NCI-H1436 treated with DMSO at 0.1 percent for 48 hours (cell line): ENCODE measurements around the gene NOLC1.
"Not testable (repeated sequence)": the region's sequence is repeated elsewhere in the genome, so short reads cannot be mapped to it uniquely, and the experiment has no call there.

ENCODE experiments used
- DNase-seq: peaks from one replicate; lab custom pipeline; 2025; lab: John Stamatoyannopoulos, UW

Gene NOLC1

DNA sequence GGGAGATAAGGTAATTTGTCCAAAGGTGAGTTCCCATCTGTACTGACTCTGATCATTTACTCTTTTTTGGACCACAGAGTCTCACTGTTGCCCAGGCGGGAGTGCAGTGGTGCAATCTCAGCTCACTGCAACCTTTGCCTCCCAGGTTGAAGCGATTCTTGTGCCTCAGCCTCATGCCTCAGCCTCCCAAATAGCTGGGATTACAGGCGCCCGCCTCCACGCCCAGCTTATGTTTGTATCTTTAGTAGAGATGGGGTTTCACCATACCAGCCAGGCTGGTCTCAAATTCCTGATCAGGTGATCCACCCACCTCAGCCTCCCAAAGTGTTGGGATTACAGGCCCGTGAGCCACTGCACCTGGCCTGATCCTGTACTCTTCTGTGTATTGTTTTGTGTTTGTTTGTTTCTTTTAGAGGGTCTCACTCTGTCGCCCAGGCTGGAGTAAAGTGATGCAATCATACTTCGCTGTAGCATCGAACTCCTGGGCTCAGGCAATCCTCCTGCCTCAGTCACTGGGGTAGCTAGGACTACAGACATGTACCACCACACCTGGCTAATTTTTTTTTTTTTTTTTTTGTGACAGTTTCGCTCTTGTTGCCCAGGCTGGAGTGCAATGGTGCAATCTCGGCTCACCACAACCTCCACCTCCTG, 2.4 kb downstream of the NOLC1 start:
- no peak for DNase-seq

GRCh38 chr10:102157224-102157623, 5.0 kb downstream of the NOLC1 start:
- DNase-seq: no peak

DNA sequence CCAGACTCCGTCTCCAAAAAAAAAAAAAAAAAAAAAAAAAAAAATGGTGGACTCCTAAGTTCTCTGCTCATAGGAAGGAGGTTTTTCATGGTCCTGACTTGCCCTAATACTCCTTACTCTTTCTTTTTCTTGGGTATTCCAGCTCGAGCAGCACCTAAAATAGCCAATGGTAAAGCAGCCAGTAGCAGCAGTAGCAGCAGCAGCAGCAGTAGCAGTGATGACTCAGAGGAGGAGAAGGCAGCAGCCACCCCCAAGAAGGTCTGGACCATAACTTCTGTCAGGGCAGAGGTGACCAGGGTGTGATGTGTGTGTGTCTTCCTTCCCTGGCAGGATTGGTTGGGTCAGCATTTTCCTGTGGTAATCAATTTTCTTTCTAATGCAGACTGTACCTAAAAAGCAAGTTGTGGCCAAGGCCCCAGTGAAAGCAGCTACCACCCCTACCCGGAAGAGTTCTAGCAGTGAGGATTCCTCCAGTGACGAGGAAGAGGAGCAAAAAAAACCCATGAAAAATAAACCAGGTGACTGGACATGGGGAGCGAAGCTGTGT, 6.9 kb downstream of the NOLC1 start:
- DNase-seq: no peak

DNA sequence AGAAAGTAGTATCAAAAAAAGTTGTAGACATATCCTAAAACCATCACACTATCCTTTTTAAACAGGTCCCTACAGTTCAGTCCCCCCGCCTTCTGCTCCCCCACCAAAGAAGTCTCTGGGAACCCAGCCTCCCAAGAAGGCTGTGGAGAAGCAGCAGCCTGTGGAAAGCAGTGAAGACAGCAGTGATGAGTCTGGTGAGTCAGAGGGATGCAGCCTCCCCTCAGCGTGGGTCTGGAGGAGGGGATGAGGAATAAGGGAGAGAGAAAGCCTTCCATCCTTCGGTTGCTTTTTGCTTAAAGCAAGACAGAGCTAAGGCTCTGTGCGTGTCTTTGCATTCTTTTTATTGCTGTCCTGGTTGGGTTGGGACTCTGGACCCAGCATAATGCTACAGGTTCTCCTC, 7.6 kb downstream of the NOLC1 start:
- no peak for DNase-seq

- DNase-seq: no peak
Observed at GRCh38 chr10:102163342-102163989, 11.3 kb downstream of the NOLC1 start.

DNA sequence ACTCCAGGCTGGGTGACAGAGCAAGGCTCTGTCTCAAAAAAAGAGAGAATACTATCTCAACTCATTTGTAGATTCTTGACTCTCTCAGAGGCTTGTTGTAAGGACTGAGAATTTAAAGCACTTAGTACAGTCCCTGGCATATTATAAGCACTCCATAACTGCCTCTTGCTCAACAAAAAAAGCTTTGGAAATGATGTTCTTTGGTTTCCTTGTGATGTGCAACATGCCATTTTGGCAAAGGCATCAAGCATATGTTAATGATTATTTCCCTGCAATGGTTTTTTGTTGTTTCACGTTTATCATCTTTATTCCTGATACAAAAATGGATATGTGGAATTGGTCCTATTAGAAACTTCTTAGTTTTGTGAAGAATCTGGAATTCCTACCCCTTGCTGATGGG, 15.7 kb downstream of the NOLC1 start:
- DNase-seq: no peak

DNA sequence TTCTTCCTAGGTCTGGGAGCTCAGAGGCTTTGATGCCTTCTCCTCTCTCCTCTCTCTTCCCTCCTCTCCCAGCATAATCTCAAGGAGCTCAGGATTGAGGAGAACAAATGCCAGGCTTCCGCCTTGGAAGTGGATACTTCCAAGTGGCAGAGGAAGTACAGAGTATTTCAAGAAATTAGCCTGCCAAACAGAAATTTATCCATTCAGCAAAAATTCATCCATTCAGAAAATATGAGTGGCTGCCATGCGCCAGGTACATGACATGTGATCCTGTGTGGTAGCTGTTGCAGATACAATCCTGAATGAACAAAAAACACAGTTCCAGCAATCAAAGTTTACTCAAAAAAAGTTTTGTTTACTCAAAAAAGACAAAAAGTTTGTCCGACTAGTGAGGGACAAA, 18.4 kb downstream of the NOLC1 start:
- no peak for DNase-seq

DNA sequence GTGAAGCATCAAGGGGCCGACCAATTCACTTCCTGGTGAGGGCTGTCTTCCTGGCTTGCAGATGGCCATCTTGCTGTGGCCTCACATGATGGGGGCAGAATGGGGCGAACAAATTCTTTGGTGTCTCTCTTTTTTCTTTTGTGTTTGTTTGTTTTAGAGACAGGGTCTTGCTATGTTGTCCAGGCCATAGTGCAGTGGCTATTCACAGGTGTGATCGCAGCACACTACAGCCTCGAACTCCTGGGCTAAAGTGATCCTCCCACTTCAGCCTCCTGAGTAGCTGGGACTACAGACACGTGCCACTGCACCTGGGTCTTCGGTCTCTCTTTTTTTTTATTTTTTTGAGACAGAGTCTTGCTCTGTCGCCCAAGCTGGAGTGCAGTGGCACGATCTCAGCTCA, 20.1 kb downstream of the NOLC1 start:
- no peak for DNase-seq

GRCh38 chr10:102175415-102175814, 23.2 kb downstream of the NOLC1 start:
- DNase-seq: no peak

DNA sequence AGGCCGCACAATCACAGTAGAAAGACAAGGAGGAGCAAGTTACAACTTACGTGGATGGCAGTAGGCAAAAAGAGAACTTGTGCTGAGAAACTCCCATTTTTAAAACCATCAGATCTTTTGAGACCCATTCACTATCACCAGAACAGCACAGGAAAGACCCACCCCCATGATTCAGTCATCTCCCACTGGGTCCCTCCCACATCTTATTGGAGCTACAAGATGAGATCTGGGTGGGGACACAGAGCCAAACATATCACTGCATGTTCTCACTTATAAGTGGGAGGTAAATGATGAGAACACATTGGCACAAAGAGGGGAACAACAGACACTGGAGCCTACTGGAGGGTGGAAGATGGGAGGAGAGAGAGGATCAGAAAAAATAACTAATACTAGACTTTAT, 32.4 kb downstream of the NOLC1 start:
- DNase-seq: no peak

DNA sequence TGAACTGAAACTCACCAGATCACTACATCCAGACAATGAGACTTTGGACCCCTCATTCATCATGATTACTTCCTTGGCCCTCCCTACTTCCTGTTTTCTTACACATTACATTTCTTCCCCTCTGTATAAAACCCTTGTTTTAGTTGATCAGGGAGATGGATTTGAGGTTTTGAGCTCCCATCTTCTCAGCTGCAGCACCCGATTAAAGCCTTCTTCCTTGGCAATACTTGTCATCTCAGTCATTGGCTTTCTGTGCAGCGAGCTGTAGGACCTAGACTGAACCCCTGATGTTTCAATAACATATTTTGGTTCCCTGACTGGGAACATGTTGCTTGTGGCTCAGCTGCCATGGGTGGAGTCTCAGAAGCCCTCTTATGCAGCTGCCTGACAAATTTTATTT, 33.1 kb downstream of the NOLC1 start:
- no peak for DNase-seq

- DNase-seq: no peak
Observed at GRCh38 chr10:102185811-102186527, 33.8 kb downstream of the NOLC1 start.

DNA sequence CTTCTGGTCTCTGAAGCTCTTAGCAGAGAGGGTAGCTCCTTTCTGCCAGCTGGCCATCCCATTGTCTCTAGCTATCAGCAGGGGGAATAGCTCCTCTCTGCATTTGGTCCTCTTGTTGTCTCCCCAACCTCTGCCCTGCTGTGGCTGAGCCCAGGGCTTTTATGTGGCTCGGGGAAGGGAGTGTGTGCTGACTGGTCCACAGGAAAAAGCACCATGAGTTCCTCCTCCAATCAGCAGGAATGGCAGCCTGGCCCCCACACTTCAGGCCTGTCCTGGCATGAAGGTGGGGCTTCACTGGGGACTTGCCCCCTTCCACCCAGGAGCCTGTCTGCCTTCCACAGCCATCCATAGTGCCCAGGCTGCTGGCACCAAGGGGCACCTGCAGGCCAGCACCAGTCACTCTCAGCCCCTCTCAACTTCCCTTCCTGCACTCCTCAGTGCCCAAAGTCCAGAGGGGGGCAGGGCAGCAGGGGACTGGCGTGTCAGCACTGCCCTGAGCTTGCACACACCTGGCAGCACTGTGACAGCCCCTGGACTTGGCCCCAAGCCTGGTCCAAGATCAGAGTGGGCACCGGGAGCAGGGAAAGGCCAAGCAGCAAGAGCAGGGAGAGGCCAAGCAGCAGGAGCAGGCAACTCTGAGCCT, 36.2 kb downstream of the NOLC1 start:
- DNase-seq: no peak

DNA sequence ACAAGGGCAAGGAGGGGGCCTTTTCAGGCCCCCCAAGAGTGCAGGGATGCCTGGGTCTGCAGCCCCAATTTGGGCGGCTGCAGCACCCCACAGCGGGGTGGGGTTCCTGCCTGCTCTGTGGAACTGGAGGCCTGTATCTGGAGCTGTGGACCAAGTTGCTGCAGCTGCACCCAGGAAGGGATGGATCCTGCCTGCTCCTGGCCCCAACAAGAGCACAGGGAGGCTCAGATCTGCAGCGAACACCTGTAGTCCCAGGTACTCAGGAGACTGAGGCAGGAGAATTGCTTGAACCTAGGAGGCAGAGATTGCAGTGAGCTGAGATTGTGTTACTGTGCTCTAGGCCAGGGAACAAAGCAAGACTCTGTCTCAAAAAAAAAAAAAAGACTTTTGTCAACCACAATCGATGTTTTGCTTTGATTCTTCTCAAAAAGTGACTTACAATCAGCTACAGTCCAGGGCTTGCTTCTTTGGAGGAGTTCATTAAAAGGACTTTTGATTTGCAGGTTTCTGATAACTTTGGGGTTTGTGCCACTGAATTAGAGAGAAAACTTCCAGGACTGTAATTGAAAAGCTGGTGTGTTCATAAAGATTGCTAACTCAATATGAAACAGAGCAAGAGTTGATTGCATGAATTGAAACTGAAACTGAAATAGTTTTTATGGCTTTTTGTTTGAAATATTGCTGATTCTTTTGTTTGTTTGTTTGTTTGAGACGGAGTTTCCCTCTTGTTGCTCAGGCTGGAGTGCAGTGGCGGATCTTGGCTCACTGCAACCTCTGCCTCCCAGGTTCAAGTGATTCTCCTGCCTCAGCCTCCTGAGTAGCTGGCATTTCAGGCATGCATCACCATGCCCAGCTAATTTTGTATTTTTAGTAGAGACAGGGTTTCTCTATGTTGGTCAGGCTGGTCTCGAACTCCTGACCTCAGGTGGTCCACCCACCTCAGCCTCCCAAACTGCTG, 37.0 kb downstream of the NOLC1 start:
- DNase-seq: not testable (repeated sequence)

- no peak for DNase-seq
Observed at GRCh38 chr10:102191956-102192355, 39.8 kb downstream of the NOLC1 start.

DNA sequence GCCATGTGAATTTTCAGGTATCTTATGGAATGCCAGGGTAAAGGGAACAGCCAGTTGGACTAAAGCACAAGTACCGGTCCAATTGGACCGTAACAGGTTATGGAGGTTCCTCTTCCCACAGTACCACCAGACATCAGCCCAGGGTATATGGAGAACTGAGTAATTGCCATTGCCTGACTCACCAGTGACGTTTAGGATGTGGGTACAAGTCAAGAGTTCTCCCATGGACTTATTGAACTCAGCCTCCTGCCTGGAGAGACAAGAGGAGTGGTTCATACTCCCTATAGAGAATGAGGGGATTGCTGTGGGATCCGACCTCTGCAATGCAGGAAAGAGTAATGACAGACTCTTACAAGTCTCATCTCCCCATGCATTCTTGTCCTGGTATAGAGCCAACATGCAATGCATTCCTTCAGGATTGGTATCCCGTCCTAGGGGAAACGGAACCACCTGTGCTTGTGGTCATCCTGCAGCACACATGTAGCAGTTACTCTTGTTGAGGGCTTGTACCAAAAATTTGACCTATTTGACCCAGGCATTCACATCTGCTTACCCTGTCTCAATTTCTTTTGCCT, 43.2 kb downstream of the NOLC1 start:
- no peak for DNase-seq

DNA sequence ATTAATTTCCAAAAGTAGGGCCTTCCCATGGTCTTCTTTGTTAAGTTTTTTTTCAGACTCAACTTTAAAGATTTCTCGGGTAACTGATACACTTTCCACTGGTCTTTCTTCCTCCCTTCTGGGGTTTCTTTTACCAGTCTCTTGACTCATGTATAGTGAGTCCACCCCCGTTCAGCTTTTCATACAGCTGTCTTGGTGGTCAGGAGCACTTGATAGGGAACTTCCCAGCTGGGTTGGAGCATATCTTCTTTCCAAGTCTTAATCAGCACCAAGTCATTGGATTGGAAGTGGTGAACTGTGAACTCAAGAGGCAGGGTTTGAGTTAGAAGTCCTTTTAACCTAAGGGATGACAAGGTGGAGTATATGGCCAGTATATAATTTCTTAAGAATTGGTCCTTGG, 44.7 kb downstream of the NOLC1 start:
- DNase-seq: no peak

GRCh38 chr10:102198027-102198426, 45.8 kb downstream of the NOLC1 start:
- DNase-seq: no peak

- no peak for DNase-seq
Observed at GRCh38 chr10:102200751-102201640, 48.8 kb downstream of the NOLC1 start.

- DNase-seq: no peak
Observed at GRCh38 chr10:102202386-102202785, 50.2 kb downstream of the NOLC1 start.
